Measurements from ENCODE around the gene NMNAT2.

DNA sequence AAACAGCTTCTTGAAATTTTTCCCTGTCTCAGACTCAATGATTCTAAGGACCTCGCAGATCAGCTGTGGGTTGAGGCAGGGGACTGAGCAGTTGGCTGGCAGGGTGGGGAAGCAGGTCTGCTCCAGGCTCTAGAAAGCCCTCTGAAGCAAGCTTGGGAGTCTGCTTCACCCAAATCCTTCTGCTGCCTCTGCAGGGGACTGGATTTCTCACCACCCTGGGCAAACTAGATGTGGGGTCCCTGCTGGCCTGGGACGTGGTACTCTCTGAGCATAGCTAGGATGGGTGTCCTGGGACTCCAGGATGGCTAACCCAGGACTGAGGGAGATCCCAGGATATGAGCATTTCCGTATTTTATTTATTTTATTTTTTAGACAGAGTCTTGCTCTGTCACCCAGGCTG is 142.9 kb downstream of the NMNAT2 start:
- TF ChIP-seq, protein P1, sequence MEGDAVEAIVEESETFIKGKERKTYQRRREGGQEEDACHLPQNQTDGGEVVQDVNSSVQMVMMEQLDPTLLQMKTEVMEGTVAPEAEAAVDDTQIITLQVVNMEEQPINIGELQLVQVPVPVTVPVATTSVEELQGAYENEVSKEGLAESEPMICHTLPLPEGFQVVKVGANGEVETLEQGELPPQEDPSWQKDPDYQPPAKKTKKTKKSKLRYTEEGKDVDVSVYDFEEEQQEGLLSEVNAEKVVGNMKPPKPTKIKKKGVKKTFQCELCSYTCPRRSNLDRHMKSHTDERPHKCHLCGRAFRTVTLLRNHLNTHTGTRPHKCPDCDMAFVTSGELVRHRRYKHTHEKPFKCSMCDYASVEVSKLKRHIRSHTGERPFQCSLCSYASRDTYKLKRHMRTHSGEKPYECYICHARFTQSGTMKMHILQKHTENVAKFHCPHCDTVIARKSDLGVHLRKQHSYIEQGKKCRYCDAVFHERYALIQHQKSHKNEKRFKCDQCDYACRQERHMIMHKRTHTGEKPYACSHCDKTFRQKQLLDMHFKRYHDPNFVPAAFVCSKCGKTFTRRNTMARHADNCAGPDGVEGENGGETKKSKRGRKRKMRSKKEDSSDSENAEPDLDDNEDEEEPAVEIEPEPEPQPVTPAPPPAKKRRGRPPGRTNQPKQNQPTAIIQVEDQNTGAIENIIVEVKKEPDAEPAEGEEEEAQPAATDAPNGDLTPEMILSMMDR (IDR thresholded peaks at IDR 0.05), result no peak
- TF ChIP-seq POLR2A (IDR thresholded peaks at IDR 0.05) (no peak), EP300 (IDR thresholded peaks at IDR 0.05) (no peak)
